ENCODE measurements around the gene NUAK1.

DNA sequence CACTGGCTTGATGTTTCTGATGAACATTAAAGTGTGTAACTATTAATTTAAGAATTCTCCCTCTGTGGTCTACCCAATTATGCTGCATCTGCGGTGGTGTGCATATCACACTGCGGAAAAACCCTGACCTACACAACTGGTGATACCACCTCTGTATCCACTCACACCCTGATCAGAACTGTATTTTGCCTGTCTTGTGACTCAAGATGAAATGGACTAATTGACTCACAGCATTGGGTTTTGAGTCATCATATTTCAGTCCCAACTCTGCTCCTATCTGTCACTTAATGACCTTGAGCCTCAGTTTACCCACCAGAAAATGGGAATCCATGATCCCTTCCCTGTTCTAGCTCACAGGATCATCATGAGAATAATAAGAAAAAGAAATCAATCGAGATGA is 65.6 kb downstream of the NUAK1 start:
- no peak for TF ChIP-seq CTCF (IDR thresholded peaks at IDR 0.05; ENCODE audit: low read depth, low read length)
- peak; percentile 43; the same call in 1 of the 2 replicates for TF ChIP-seq EZH2phosphoT487 (IDR thresholded peaks at IDR 0.05; ENCODE audit: low read depth)

Measured in OCI-LY3 (cell line).